ENCODE results near the gene TC2N. TPM values are rescaled to one million over a fixed set of nuclear protein-coding genes. Genes with fewer than 3 reads are reported as not detected.
A peak's percentile ranks its signal among the peaks of the same experiment; 100 is the strongest.

Gene TC2N
- total RNA-seq, 1 experiment from 2014 or later: 16.4 TPM

DNA sequence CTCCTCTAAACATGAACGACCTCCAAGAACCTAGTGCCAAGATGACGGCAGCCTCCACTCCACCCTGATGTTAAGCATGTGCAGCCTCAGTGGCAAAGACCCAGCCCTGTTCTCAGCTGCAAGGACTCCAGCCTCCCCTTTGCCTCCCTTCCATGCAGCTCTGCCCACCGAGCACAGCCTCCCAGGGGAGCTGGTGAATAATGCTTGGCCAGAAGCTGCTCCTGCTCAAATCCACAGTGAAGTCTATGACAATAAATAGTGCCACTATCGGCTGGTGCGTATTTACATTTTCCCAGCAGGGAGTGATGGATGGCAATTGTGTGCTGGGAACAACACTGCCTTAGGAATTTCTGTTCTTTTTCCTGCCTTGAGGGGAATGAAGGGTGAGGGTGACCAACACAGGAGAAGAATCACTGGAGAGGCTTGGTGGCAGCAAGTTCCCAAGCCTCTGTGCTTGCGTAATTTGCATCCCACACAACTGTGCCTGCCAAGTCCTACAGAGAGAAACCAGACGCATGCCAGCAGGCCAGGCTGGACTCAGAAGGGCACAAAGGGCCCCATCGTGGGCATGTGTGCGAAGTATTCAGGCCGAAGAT lies 29.9 kb upstream of the TC2N start:
- H3K4me1 Mint-ChIP-seq: peaks cover 7 to 11% of the 10 kb centered on the region in 2 experiments
- no peak overlapping the region for H2BK15ac ChIP-seq (ENCODE audit: low read depth, low read length)
- H2BK120ac ChIP-seq (ENCODE audit: low read depth, low read length, poor library complexity, severe bottlenecking): no peak overlapping the region
- H3K4me1 ChIP-seq (ENCODE audit: insufficient read depth, low read length): peaks cover 4% of the 10 kb centered on the region; the same call in 1 of the 2 replicates
- no peak overlapping the region for H3K4ac ChIP-seq (ENCODE audit: low read depth, low read length)
- no peak overlapping the region for H2BK20ac ChIP-seq (ENCODE audit: low read depth, low read length, poor library complexity, severe bottlenecking)
- H3K79me1 ChIP-seq (ENCODE audit: insufficient read depth, low read depth, low read length, poor library complexity, severe bottlenecking): no peaks in the 10 kb centered on the region
- H3T11ph ChIP-seq (ENCODE audit: low read length): no peak overlapping the region
- H4K8ac ChIP-seq (replicated peaks; ENCODE audit: insufficient read length, low read depth, low read length): no peak overlapping the region
- H3K36me3 Mint-ChIP-seq (ENCODE audit: insufficient read depth in 1 of 3, low read depth in 3 of 3): no peaks in the 10 kb centered on the region; a peak in 2 of 7 replicates
- no peak overlapping the region for H2AFZ ChIP-seq (ENCODE audit: low read length)
- H3K56ac ChIP-seq (ENCODE audit: insufficient read length, low read depth, low read length): no peak overlapping the region
- H3K27ac Mint-ChIP-seq: peak overlapping the region in 2 of 3 experiments; percentile 19 to 27; a peak in 2 of 7 replicates
- H3K14ac ChIP-seq (ENCODE audit: insufficient read depth, low read length): no peak overlapping the region
- no peak overlapping the region for H3K4me2 ChIP-seq (ENCODE audit: insufficient read depth, insufficient read length, low read length)
- H3K27me3 ChIP-seq (ENCODE audit: insufficient read depth, low read length): no peaks in the 10 kb centered on the region
- TF ChIP-seq CTCF (conservative IDR thresholded peaks at IDR 0.05): no peak
- H3K27ac ChIP-seq (ENCODE audit: insufficient read length, low read depth, low read length): no peak overlapping the region
- H2BK12ac ChIP-seq (ENCODE audit: insufficient read length, low read depth, low read length): no peak overlapping the region
- H2BK5ac ChIP-seq (ENCODE audit: insufficient read length, low read length): no peak overlapping the region
- no peaks in the 10 kb centered on the region for H4K20me1 ChIP-seq (ENCODE audit: control insufficient read depth, insufficient read depth, insufficient read length)
- H3K23me2 ChIP-seq (ENCODE audit: insufficient read length, low read depth, low read length, poor library complexity, severe bottlenecking): no peaks in the 10 kb centered on the region
- no peak overlapping the region for H3K18ac ChIP-seq (ENCODE audit: insufficient read length, low read depth, low read length)
- no peaks in the 10 kb centered on the region for H3K9me3 Mint-ChIP-seq
- H3K27me3 Mint-ChIP-seq (ENCODE audit: low read depth): 0 out of 2 replicates have a peak, but pooled peaks cover 2% of the 10 kb centered on the region
- no peak overlapping the region for H2AK5ac ChIP-seq (ENCODE audit: insufficient read length, low read length)
- H3K79me2 ChIP-seq (ENCODE audit: insufficient read depth, low read length): no peaks in the 10 kb centered on the region
- H3K4me3 Mint-ChIP-seq: no peak overlapping the region
- no peak overlapping the region for H3K9ac ChIP-seq (ENCODE audit: extremely low read depth, insufficient read length, low read length)
- H4K91ac ChIP-seq (ENCODE audit: insufficient read length, low read depth, low read length): no peak overlapping the region
- no CpG with 5 or more reads among the region's 10 CpGs for WGBS (ENCODE audit: extremely low coverage, insufficient read length, low lambda C conversion rate)
- H4K5ac ChIP-seq (ENCODE audit: insufficient read length, low read depth, low read length): no peak overlapping the region
- no peaks in the 10 kb centered on the region for H3K9me3 ChIP-seq (ENCODE audit: control insufficient read depth, low read depth, low read length)
- DNase-seq: no peak
- H3K23ac ChIP-seq (ENCODE audit: insufficient read length, low read depth, low read length): no peak overlapping the region
